ENCODE measurements around the gene NAB1.

The NAB1 gene

GRCh38 chr2:190713471-190713870, 64.6 kb downstream of the NAB1 start:
- DNase-seq (ENCODE audit: low spot score), result no peak

DNA sequence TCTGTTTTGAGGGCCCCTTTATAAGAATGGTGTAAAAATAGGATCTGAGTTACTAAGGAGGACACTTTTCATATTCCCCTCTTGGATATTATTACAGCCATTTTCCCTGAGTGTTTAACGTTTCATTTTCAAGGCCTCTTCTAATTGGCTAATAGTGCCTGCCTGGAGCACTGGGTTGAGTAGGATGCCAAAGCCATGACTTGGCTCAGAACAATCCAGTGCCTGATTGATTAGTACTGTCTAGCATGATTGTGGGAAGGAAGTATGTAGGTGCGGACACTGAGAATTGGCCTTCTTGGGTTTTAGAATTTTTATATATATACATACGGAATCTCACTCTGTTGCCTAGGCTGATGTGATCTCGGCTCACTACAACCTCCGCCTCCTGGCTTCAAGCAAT, 66.1 kb downstream of the NAB1 start:
- DNase-seq (ENCODE audit: low spot score), result no peak

DNA sequence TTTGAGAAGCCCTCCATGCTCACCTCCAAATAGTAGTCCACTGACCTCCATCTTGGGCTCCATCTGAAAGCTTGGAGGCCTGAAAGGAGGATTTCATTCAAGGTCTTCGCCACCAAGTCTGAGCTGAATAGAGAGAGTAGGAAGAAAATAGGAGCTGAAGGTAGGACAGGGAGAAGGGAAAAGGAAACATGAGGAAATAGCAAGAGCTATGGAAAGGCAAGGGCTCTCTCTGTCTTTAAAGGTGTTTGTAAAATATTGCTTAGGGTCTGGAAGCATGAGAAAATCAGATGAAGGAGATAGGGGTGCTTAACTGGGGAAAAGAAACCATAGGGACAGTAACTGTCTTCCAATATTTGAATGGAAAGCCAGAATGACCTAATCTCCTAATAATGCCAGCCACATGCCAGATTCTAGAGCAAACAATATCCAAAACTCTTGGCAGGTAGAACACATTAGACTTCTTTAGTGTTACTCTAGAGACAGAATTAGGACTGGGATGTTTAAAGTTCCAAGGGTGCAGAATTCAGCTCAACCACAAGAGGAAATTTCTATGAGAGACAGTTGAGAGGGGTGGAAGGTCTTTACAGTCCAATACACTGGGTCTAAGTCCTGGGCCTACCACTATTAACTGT, 67.4 kb downstream of the NAB1 start:
- DNase-seq (ENCODE audit: low spot score), result no peak

DNA sequence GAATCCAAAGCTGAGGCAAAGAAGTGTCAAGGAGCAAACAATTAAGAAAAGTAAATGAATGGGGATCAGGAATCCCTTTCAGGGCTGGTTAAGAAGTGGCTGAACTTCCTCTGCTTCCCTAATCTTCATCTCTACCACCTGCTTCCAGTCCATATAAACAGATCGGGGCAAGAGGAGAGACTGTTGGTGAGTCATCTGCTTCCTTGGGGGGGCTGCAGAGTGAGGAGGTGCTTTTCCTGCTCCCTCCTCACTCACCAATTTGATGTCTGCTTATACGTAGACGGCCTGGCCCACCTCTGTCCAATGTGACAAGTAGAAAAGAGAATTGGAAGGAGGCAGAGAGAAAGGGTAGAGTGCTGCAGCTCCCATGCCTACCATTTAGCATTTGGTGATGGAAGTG, 68.4 kb downstream of the NAB1 start:
- no peak for DNase-seq (ENCODE audit: low spot score)

- no peak for DNase-seq (ENCODE audit: low spot score)
Observed at GRCh38 chr2:190717764-190718651, 69.1 kb downstream of the NAB1 start.

GRCh38 chr2:190718652-190719526, 70.0 kb downstream of the NAB1 start:
- peak; percentile 78 for DNase-seq (ENCODE audit: low spot score)

DNA sequence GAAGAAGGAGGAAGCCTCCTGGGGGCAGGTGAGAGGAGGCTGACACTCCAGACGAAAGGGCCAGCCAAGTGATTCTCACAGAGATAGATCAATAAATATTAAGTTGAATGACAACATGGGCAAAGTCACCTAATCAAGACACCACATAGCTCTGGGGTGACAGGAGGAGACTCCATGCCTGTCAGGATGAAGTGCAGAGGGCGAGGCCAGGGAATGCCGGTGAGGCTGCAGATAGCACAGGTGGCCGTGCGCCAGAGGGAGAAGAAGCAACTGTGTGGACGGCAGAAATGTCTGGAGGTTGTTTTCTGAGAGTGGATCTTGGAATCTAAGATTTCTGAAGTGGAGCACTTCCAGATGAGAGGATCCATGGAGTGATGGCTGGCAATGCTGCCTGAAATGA, 71.4 kb downstream of the NAB1 start:
- no peak for DNase-seq (ENCODE audit: low spot score)

GRCh38 chr2:190720691-190721090, 71.8 kb downstream of the NAB1 start:
- DNase-seq (ENCODE audit: low spot score), result no peak

DNA sequence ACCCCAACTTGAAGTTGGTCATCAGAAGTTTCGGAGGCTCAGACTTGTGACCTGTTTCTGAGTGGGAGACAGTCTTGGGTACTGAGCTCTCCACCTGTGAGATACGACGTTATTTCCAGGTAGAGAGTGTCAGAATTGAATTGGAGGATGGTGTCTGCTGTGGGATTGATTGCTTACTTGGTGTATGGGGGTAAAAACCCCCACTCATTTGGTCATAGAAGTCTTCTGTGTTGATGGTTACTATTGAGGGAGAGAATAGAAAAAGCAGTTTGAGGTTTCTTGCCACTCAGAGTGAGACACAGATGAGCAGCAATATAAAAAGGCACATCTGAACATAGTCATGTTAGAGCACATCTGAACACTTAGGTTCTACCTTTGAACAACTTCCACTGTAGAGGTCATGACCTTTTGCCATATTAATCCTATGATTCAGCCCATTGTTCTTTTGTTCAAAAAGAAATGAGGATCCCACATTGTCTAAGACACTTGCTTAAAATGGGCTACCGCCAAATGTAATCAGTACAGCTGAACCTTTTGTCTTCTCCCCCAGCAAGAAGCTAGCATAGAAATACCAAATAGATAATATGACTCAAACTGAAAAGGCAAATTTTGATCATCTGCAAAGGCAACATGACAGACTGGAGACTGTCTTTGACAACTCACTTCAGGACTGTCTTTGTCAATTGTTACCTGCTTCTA, 73.3 kb downstream of the NAB1 start:
- DNase-seq (ENCODE audit: low spot score), result no peak

DNA sequence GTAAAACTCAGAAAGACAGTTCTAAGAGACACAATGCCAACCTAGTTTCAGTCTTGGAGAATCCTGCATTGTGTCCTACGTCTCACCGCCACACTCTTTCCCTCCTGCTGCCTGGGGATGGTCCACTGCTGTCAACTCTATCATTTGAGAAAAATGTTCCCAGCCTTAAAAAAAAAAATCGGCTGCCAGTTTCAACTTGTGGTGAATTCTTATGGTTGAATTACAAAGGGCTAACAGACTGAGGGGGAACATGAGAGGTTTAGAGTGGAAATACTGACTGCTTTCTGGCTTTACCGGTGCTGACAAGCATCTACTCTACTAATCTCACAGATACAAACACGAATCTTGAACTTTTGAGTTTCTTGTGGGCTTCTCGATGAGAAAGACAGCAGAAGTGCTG, 74.0 kb downstream of the NAB1 start:
- no peak for DNase-seq (ENCODE audit: low spot score)

- no peak for DNase-seq (ENCODE audit: low spot score)
Observed at GRCh38 chr2:190723397-190724090, 74.7 kb downstream of the NAB1 start.

DNA sequence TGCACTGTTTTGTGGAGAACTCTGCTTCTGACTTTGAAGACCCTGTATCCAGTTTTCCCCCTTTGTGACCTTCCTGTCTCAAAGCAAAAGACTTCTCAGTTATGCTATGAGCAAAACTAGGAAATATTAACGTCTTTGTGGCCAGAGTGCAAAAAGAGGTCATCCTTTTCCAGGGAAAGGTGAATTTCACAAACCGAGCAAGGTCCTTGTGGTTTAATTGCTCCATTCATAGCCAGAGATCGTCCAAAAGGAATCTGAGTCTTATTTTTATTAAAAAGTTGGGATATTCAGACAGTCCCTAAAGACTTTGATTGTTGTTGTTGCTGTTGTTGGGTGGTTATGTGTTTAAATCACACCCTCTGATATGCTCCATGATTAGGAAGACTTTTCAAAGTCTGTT, 77.4 kb downstream of the NAB1 start:
- DNase-seq (ENCODE audit: low spot score), result no peak

DNA sequence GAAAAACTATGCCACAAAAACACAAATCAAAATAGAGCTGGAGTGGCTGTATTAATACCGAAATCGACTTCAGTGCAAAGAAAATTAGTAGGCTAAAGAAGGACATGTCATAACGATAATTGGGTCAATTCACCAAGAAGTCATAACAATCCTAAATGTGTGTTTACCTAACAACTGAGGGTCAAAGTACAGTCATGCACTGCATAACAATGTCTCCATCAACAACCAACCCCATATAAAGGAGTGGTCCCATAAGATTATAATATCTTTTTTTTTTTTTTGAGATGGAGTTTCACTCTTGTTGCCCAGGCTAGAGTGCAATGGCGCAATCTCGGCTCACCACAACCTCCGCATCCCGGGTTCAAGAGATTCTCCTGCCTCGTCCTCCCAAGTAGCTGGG, 87.5 kb downstream of the NAB1 start:
- no peak for DNase-seq (ENCODE audit: low spot score)

DNA sequence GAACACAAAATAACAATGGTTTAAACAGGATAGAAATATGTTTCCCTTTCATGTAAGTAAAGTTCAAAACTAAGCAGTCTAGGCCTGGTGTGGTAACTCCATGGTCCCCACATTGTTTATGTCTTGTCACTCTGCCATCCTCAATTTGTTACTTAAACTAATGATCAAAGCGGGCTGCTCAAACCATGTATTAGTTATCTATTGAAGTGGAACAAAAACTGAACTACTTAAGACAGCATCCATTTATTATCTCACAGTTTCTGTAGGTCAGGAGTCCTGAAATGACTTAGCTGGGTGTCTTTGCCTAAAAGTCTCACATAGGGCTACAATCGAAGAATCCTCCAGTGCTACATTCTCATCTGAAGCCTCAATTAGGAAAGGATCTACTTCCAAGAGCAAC, 91.6 kb downstream of the NAB1 start:
- no peak for DNase-seq (ENCODE audit: low spot score)
